WERI-Rb-1 (cell line): ENCODE measurements around the gene TTC17.
"Not testable (repeated sequence)": the region's sequence is repeated elsewhere in the genome, so short reads cannot be mapped to it uniquely, and the experiment has no call there.

Experiments
- DNase-seq: peaks from one replicate; pipeline ENCODE4 v3.0.0-alpha.2; 2020
- H3K27ac ChIP-seq: fragments of 250-450 bp; sonication (Bioruptor Pico); 2 replicates; pipeline ENCODE4 v1.5.1; 2020; ENCODE audit warnings: mild to moderate bottlenecking, moderate library complexity
- H3K27me3 ChIP-seq: fragments of 250-450 bp; sonication (Bioruptor Pico); 2 replicates; pipeline ENCODE4 v1.5.1; 2021; ENCODE audit warnings: mild to moderate bottlenecking, low read depth, moderate library complexity; ENCODE audit not compliant: insufficient read depth, severe bottlenecking
- H3K36me3 ChIP-seq: fragments of 250-450 bp; sonication (Bioruptor Pico); 2 replicates; pipeline ENCODE4 v1.5.1; 2020; ENCODE audit warnings: mild to moderate bottlenecking, moderate library complexity
- H3K4me3 ChIP-seq: 2 replicates; pipeline ENCODE4 v1.5.1; 2011; ENCODE audit warnings: low read depth, mild to moderate bottlenecking, control low read depth, low read length
- H3K9me3 ChIP-seq: fragments of 250-450 bp; sonication (Bioruptor Pico); 2 replicates; pipeline ENCODE4 v1.5.1; 2021; ENCODE audit warnings: mild to moderate bottlenecking, moderate library complexity; ENCODE audit not compliant: severe bottlenecking
- TF ChIP-seq, protein P1 (sequence below): IDR thresholded peaks from 2 replicates; pipeline ENCODE4 v1.5.1; 2011; ENCODE audit warnings: low read depth, mild to moderate bottlenecking, control low read depth, inconsistent platforms, low read length

The TTC17 gene

DNA sequence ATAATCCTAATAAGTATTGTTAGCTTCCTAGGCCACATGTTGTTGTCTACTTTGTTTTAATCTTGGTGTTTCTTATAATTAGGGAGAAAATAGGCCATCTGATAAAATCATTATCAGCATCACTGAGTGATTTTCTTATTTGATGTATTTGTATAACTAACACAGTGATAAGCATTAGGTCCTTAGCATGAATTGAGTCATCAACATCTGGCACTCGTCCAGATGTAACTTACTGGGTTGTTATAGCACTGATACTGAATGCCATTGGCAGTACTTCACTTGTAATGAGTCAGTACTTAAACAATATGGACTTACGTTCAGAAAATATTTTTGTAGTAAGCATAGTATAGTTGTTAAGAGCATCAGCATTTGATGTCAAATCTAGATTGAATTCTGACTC lies 30.7 kb upstream of the TTC17 start:
- Histone ChIP-seq H3K36me3 (peaks cover 95% of the 10 kb centered on the region), H3K27ac (no peak overlapping the region)
- DNase-seq, result no peak

DNA sequence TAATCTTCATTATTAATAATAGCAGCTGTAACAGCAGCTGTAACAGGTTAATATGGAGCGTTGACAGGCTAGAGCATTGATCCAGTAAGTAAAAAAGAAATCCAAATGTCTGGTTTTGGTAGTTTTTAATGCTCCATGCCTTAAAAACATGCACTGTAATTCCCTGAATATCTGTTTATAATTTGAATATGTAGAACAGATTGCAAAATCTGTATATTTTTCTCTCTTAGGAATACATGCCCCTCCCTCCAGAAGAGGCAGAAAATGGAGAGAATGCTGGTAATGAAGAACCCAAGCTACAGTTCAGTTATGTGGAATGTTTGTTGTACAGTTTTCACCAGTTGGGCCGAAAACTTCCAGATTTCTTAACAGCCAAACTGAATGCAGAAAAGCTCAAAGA lies 30.2 kb upstream of the TTC17 start:
- H3K4me3 ChIP-seq, result no peak overlapping the region
- no peaks in the 10 kb centered on the region for H3K9me3 ChIP-seq
- TF ChIP-seq, protein P1, sequence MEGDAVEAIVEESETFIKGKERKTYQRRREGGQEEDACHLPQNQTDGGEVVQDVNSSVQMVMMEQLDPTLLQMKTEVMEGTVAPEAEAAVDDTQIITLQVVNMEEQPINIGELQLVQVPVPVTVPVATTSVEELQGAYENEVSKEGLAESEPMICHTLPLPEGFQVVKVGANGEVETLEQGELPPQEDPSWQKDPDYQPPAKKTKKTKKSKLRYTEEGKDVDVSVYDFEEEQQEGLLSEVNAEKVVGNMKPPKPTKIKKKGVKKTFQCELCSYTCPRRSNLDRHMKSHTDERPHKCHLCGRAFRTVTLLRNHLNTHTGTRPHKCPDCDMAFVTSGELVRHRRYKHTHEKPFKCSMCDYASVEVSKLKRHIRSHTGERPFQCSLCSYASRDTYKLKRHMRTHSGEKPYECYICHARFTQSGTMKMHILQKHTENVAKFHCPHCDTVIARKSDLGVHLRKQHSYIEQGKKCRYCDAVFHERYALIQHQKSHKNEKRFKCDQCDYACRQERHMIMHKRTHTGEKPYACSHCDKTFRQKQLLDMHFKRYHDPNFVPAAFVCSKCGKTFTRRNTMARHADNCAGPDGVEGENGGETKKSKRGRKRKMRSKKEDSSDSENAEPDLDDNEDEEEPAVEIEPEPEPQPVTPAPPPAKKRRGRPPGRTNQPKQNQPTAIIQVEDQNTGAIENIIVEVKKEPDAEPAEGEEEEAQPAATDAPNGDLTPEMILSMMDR, result no peak
- no peak for DNase-seq
- peaks cover 95% of the 10 kb centered on the region for H3K36me3 ChIP-seq
- H3K27ac ChIP-seq, result no peak overlapping the region
- H3K27me3 ChIP-seq, result no peaks in the 10 kb centered on the region

More for the DNA sequence above, 30.7 kb upstream of the TTC17 start:
- TF ChIP-seq, protein P1, result no peak
- Histone ChIP-seq H3K27me3 (no peaks in the 10 kb centered on the region), H3K9me3 (no peaks in the 10 kb centered on the region), H3K4me3 (no peak overlapping the region)

DNA sequence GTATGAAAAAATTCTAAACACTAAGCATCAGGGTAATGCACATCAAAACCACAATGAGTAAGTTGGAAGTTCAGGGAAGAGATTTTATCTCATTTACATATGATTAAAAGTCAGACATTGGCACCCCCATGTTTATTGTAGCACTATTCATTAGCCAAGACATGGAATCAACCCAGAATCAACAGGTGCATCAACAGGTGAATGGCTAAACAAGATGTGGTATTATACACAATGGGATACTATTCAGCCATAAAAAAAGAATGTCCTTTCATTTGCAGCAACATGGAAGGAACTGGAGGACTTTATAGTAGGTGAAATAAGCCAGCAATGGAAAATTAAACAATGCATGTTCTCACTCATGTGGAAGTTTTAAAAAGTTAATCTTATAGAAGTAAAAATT lies 17.6 kb upstream of the TTC17 start:
- TF ChIP-seq, protein P1, result no peak
- H3K27me3 ChIP-seq, result no peaks in the 10 kb centered on the region
- DNase-seq, result no peak
- H3K9me3 ChIP-seq, result no peaks in the 10 kb centered on the region
- no peak overlapping the region for H3K27ac ChIP-seq
- peaks cover 33% of the 10 kb centered on the region for H3K36me3 ChIP-seq
- H3K4me3 ChIP-seq, result no peak overlapping the region

DNA sequence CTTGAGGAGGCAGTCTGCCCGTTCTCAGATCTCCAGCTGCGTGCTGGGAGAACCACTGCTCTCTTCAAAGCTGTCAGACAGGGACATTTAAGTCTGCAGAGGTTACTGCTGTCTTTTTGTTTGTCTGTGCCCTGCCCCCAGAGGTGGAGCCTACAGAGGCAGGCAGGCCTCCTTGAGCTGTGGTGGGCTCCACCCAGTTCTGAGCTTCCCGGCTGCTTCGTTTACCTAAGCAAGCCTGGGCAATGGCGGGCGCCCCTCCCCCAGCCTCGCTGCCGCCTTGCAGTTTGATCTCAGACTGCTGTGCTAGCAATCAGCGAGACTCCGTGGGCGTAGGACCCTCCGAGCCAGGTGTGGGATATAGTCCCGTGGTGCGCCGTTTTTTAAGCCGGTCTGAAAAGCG lies 7.3 kb upstream of the TTC17 start:
- not testable (repeated sequence) for H3K27me3 ChIP-seq, H3K36me3 ChIP-seq, H3K4me3 ChIP-seq, H3K9me3 ChIP-seq, DNase-seq, H3K27ac ChIP-seq

DNA sequence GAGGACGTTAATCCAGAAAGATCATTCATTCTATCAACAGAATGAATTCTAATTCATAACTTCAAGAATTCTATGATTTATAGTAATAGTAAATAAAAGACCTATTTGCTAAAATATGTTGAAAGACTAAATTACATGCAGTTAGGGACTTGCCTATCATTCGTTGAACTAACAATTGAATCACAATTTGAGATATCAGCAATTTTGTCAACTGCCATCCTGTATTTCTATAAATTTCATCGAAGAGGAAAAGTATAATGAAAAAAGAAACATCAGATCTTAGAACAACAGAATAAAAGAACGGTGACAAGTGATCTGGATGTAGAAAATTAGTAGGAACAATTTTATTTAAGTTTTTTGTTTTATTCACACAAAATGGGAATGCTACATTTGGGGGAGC lies 4.4 kb upstream of the TTC17 start:
- Histone ChIP-seq H3K9me3 (no peaks in the 10 kb centered on the region), H3K36me3 (peaks cover 5% of the 10 kb centered on the region; the same call in 1 of the 2 replicates), H3K27me3 (no peaks in the 10 kb centered on the region), H3K4me3 (no peak overlapping the region), H3K27ac (no peak overlapping the region)
- DNase-seq, result no peak
- TF ChIP-seq, protein P1, result no peak

DNA sequence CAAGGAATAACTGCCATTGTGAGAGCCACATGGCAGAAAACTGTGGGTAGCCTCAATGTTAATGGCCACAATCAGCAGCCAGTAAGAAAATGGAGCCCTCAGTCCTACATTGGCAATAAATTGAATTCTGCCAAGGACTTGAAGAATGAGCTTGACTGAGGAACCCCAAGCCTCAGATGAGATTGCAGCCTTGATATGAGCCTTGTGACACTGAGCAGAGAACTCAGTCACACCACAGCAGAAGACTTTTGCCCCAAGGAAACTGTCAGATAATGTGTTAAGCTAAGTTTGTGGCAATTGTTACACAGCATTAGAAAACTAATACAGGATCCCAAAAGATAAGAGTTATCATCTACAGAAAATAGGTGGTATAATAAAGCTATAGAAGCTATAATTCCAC lies 2.4 kb upstream of the TTC17 start:
- no peak overlapping the region for H3K4me3 ChIP-seq
- TF ChIP-seq, protein P1, result no peak

More for the DNA sequence above, 2.4 kb upstream of the TTC17 start:
- Histone ChIP-seq H3K27me3 (no peaks in the 10 kb centered on the region), H3K9me3 (no peaks in the 10 kb centered on the region), H3K36me3 (peaks cover 5% of the 10 kb centered on the region; the same call in 1 of the 2 replicates), H3K27ac (no peak overlapping the region)
- DNase-seq, result no peak
